Left forelimb (tissue), 1 donor: ENCODE results near the gene TEX47.

Experiments
- DNase-seq: peaks from one replicate; pipeline ENCODE4 v3.0.0-alpha.2; 2018; ENCODE audit warnings: low spot score

The TEX47 gene

DNA sequence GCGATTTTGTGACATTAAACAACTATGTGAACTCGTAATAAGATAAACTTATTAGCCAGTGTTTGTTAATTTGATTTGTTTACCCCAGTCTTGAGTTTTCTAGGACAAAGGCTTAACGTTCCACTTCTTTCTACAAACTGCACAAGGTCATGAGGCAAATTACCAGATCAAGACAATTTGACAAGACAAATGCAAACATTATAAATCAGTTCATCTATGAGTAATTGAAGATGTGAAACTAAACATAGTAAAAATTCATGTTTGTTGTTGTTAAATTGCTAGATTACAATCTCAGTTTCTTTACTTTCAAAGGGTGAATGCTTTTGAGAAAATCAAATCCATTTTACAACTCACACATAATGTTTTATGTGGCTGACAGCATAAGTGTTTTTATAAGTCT is 49.4 kb downstream of the TEX47 start:
- no peak for DNase-seq
